Daoy (cell line): ENCODE measurements around the gene DAND5. TPM values are rescaled to one million over a fixed set of nuclear protein-coding genes. Genes with fewer than 3 reads are reported as not detected.
"Not testable (repeated sequence)": the region's sequence is repeated elsewhere in the genome, so short reads cannot be mapped to it uniquely, and the experiment has no call there.

ENCODE experiments used
- DNase-seq: peaks from one replicate; pipeline ENCODE4 v3.0.0-alpha.2; 2015; ENCODE audit warnings: low read depth
- total RNA-seq: library from RNA; depleted of rRNA; stranded (reverse); fragments of >200 nt; shearing (Covaris generic); gene quantifications from 2 replicates; pipeline ENCODE4 v1.2.3, GENCODE V29; 2014

DAND5 gene
- total RNA-seq, 1 experiment from 2014 or later = not detected

- peak; percentile 85 for DNase-seq
These were observed 23.2 kb upstream of the DAND5 start for GRCh38 chr19:12946092-12946721.

DNA sequence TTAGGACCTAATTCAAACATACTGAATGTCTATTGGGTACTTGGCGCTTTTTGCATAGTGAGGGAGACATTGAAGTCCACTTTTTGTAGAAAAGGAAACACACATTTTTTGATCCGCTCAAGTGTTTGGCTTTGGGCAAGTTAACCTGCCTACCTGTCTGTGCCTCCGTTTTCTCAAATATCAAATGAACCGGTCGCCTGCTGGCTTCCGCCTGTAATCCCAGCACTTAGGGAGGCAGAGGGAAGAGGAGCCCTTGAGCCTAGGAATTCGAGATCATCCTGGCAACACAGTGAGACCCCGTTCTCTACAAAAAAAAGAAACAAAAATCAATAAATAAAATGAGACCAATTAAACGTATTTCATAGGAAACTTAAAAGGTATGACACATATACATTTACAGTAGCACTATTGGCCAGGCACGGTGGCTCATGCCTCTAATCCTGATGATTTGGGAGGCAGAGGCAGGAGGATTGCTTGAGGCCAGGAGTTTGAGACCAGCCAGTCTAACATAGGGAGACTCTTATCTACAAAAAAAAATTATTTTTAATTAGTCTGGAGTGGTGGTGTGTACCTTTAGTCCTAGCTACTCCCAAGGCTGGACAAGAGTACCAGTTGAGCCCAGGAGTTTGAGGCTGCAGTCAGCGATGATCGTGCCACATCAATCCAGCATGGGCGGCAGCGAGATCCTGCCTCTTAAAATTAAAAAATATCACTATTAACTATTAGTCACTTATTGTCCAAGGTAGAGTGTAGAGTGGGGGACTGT lies 22.5 kb upstream of the DAND5 start:
- DNase-seq = no peak

GRCh38 chr19:12947702-12948611 lies 21.4 kb upstream of the DAND5 start:
- no peak for DNase-seq

- no peak for DNase-seq
These were observed 20.6 kb upstream of the DAND5 start for GRCh38 chr19:12948612-12949362.

DNA sequence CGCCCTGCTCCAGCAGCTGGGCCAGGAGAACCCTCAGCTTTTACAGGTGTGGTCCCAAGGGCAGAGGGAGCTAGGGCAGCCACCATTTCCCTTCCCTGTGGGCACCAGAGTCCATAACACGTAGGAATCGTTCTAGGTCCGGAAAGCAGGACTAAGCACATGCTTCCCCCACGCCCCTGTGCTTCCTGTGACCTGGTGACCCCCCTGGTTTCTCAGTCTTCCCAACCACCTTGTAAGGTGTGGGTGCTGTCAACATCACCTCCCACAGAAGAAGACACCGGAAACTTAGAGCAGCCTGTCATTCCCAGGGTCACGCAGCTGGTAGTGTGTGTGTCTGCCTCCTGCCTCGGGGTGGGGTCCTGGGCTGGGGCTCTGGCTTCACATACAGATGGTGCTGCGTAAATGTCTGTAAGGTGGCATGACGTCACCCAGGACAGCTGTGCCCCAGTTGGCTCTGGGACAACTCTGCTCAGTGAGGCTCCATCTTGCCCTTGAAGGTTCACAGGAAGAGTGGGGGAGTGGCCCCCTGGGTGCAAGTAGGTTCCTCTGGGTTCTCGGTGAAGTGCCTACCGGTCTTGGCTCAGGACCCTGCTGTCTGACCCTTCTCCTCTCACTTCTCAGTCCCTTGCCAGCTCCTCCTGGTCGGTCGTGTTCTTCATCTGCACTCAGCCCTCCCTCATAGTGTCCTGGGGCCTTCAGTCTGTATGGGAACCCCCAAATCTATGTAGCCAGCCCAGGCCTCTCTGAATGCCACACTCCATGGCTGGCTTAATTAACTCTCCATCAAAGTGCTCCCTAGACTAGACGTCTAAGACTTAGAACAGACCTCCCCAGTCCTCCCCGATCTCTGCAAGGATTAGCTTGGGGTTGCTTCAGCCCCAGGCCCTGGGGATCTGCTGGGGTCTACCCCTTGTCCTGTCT lies 19.8 kb upstream of the DAND5 start:
- DNase-seq = no peak

DNA sequence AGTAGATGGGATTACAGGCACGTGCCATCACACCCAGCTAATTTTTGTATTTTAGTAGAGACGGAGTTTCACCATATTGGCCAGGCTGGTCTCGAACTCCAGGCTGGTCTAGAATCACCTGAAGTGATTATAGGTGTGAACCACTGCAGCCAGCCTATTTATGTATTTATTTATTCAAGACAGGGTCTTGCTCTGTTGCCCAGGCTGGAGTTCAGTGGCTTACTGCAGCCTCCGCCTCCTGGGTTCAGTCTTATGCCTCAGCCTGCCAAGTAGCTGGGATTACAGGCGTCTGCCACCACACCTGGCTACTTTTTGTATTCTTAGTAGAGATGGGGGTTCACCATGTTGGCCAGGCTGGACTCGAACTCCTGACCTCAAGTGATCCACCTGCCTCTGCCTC lies 17.3 kb upstream of the DAND5 start:
- not testable (repeated sequence) for DNase-seq

DNA sequence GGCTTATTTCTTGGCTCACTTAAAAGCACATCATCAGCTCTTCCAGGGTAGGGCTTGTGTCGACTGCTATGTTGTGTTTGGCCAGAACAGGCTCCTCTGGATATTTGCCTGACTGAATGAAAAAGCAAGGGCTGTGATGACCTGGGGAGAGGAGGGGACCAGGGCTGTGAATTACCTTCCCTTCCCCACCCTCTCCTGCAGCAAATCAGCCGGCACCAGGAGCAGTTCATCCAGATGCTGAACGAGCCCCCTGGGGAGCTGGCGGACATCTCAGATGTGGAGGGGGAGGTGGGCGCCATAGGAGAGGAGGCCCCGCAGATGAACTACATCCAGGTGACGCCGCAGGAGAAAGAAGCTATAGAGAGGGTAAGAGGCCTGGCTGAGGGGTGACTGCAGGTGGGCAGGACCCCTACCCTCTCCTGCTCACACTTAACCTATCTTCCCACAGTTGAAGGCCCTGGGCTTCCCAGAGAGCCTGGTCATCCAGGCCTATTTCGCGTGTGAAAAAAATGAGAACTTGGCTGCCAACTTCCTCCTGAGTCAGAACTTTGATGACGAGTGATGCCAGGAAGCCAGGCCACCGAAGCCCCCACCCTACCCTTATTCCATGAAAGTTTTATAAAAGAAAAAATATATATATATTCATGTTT lies 16.8 kb upstream of the DAND5 start:
- peak; percentile 85 for DNase-seq

- DNase-seq = peak; percentile 48
These were observed 16.1 kb upstream of the DAND5 start for GRCh38 chr19:12953138-12953798.

GRCh38 chr19:12953799-12954611 lies 15.4 kb upstream of the DAND5 start:
- DNase-seq = no peak

DNA sequence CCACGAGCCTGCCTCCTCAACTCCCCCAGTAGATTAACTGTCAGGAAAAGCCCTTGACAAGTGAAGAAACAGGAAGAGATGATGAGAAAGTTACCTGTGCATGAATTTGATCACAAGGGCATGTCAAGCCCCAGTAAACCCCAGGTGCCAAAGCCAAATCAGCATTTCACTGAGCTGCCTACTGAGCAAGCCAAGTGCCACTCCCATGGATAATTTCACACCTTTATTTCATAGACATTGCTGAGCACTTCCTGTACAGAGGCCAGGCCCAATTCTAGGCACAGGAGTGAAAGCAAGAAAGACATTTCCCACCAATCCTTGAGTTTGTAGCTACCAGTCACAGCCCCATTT lies 14.8 kb upstream of the DAND5 start:
- DNase-seq = no peak

GRCh38 chr19:12955575-12955974 lies 13.8 kb upstream of the DAND5 start:
- DNase-seq = not testable (repeated sequence)

DNA sequence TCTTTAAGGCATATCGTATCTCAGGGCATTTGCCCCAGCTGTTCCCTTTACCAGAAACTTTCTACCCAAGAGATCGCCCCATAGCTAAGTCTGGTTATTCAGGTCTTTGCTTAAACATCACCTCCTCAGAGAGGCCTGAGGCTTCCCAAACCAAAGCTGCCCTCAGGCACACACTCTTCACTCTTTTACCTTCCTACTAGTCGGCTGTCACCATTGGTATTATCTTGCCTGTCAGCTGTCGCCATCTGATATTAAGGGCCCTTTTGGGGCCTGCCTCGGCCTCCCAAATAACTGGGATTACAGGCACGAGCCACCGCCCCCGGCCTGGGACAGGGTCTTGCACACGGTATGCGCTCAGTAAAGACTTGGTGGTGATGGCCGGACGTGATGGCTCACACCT lies 13.4 kb upstream of the DAND5 start:
- DNase-seq = no peak

- peak; percentile 91 for DNase-seq
These were observed 12.7 kb upstream of the DAND5 start, which contains the start of gene GADD45GIP1 for GRCh38 chr19:12956446-12957388. GADD45GIP1 (minus strand) TSS chr19:12957223; CDS start chr19:12957212, 11 bp downstream.

- not testable (repeated sequence) for DNase-seq
These were observed 11.9 kb upstream of the DAND5 start for GRCh38 chr19:12957389-12957952.

DNA sequence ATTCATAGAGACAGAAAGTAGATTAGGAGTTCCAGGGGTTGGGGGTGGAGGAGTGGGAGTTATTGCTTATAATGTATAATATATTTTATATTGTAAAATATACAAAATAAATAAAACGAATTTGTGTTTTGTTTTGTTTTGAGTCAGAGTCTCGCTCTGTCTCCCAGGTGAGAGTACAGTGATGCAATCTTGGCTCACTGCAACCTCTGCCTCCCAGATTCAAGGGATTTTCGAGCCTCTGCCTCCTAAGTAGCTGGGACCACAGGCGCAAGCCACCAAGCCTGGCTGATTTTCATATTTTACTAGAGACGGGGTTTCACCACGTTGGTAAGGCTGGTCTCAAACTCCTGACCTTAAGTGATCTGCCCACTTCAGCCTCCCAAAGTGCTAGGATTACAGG lies 9.9 kb upstream of the DAND5 start:
- no peak for DNase-seq

DNA sequence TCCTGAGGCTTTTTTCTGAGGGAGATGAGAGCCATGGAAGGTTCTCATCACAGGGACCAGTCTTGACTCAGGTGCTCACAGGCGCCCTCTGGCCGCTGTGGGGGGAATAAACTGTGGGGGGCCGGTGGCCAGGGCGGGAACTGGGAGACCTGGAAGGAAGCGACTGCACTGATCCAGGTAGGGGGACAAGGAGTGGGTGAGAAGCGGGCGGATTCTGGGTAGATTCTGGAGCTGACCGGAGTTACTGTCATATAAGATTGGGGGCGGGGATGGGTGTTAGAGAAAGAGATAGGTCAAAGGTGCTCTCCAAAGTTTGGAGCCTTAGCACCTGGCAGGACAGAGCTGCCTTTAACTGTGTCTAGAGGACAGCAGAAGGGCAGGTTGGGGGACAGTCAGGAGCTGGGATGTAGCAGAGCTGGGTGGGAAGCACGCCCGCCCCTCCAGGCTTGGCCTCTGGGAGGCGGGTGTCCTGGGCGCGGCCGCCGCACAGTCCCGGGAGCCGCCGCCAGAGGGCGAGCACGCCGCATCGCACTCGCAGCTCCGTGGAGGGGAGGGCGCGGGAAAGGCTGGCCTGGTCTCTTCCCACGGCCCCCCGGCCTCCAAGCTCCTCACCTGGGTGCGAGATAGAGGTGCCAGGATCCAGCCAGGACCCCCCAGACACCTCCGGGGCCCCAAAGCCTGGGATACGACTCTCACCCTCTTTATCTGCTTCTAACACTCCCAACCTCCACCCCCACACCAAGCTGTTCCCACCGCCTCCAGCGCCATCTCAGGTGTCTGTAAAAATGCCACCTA lies 4.2 kb upstream of the DAND5 start:
- peak; percentile 87 for DNase-seq
